NCI-H2196 (cell line): ENCODE data around the gene C4orf17.

Experiments
- DNase-seq: peaks from one replicate; lab custom pipeline; 2025; ENCODE audit not compliant: unreplicated experiment; lab: John Stamatoyannopoulos, UW

C4orf17 gene

GRCh38 chr4:99536271-99536670 lies 25.4 kb downstream of the C4orf17 start:
- no peak for DNase-seq

GRCh38 chr4:99536848-99537247 lies 26.0 kb downstream of the C4orf17 start:
- DNase-seq, result no peak

- DNase-seq, result no peak
These were observed 26.9 kb downstream of the C4orf17 start for GRCh38 chr4:99537674-99538073.

- no peak for DNase-seq
These were observed 29.6 kb downstream of the C4orf17 start for GRCh38 chr4:99540277-99540939.

- DNase-seq, result no peak
These were observed 42.1 kb downstream of the C4orf17 start for GRCh38 chr4:99552872-99553271.

GRCh38 chr4:99563310-99564186 lies 52.7 kb downstream of the C4orf17 start, which contains the start of gene TRMT10A:
TRMT10A (minus strand) TSS chr4:99564039; CDS start chr4:99559338, 4,701 bp downstream.
- DNase-seq, result peak; percentile 84

GRCh38 chr4:99564921-99565320 lies 54.1 kb downstream of the C4orf17 start:
- no peak for DNase-seq

- no peak for DNase-seq
These were observed 61.1 kb downstream of the C4orf17 start for GRCh38 chr4:99571883-99572282.

- no peak for DNase-seq
These were observed 61.9 kb downstream of the C4orf17 start for GRCh38 chr4:99572527-99573240.

- DNase-seq, result no peak
These were observed 63.0 kb downstream of the C4orf17 start for GRCh38 chr4:99573735-99574368.

GRCh38 chr4:99574530-99575324 lies 63.9 kb downstream of the C4orf17 start, which contains the start of gene MTTP:
MTTP (plus strand) TSS chr4:99574824; CDS start chr4:99574910, 86 bp downstream.
- no peak for DNase-seq

GRCh38 chr4:99578714-99579113 lies 67.9 kb downstream of the C4orf17 start:
- no peak for DNase-seq

GRCh38 chr4:99585516-99585915 lies 74.7 kb downstream of the C4orf17 start:
- DNase-seq, result no peak

GRCh38 chr4:99586322-99586721 lies 75.5 kb downstream of the C4orf17 start:
- DNase-seq, result no peak

- no peak for DNase-seq
These were observed 76.0 kb downstream of the C4orf17 start for GRCh38 chr4:99586797-99587196.

- no peak for DNase-seq
These were observed 76.5 kb downstream of the C4orf17 start for GRCh38 chr4:99587309-99587708.

GRCh38 chr4:99587803-99588202 lies 77.0 kb downstream of the C4orf17 start:
- DNase-seq, result no peak

- DNase-seq, result no peak
These were observed 80.9 kb downstream of the C4orf17 start for GRCh38 chr4:99591757-99592156.
